ENCODE data around the gene KIF20B.

- TF ChIP-seq, protein P1, sequence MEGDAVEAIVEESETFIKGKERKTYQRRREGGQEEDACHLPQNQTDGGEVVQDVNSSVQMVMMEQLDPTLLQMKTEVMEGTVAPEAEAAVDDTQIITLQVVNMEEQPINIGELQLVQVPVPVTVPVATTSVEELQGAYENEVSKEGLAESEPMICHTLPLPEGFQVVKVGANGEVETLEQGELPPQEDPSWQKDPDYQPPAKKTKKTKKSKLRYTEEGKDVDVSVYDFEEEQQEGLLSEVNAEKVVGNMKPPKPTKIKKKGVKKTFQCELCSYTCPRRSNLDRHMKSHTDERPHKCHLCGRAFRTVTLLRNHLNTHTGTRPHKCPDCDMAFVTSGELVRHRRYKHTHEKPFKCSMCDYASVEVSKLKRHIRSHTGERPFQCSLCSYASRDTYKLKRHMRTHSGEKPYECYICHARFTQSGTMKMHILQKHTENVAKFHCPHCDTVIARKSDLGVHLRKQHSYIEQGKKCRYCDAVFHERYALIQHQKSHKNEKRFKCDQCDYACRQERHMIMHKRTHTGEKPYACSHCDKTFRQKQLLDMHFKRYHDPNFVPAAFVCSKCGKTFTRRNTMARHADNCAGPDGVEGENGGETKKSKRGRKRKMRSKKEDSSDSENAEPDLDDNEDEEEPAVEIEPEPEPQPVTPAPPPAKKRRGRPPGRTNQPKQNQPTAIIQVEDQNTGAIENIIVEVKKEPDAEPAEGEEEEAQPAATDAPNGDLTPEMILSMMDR (IDR thresholded peaks at IDR 0.05): no peak
- TF ChIP-seq POLR2A (IDR thresholded peaks at IDR 0.05): no peak
These were observed 108.4 kb downstream of the KIF20B start for GRCh38 chr10:89809766-89810165.

Data from adrenal gland (tissue), 5 donors.